Measurements from ENCODE around the gene LIX1L.

GRCh38 chr1:145967288-145967687 is 9.5 kb upstream of the LIX1L start:
- TF ChIP-seq POLR2A (IDR thresholded peaks at IDR 0.05), result no peak
- TF ChIP-seq CTCF (IDR thresholded peaks at IDR 0.05), result no peak
